Epithelial cell of prostate (primary cell): Measurements from ENCODE around the gene PGBD5.

Experiments
- DNase-seq: peaks from one replicate; pipeline ENCODE4 v3.0.0-alpha.2; 2011; ENCODE audit warnings: low read depth, low spot score
- H3K27ac ChIP-seq: fragments of 450-650 bp; 2 replicates; pipeline ENCODE4 v1.5.1; 2017; ENCODE audit warnings: mild to moderate bottlenecking

Gene PGBD5

DNA sequence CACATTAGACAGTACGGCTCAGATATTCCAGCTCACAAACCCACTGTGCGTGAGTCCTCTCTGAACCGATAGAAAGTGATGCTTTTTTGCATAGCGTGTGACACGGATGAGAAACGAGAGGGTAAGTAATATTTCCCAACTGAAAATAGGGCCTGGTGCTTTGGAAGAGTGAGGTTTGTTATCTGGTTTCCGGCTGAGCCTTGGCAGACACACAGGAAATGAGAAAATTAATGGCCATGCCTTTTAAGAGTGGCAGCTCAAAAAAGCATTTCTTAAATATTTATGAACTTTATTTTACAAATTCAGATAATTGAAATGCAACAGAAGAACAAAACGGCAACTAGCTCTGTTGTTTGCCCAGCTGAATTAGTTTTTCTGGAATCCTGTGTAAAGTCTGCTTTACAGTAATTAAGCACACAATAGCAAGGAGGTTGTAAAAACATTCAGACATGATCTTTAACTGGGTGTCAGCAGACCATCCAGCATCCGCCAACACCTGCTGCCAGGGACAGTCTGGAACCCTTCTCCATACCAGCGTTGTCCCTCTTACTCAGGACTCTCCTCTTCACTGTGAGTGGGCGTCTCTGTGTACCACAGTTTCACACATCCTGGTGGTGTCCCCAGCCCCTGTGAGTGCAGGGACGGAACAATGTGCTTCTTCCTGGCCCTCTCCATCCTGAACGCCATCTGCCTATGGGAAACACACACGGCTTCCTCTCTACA, 155.4 kb downstream of the PGBD5 start:
- no peak for DNase-seq
- H3K27ac ChIP-seq: no peak overlapping the region

- DNase-seq: no peak
- no peak overlapping the region for H3K27ac ChIP-seq
Observed at GRCh38 chr1:230270185-230270558, 156.0 kb downstream of the PGBD5 start.

- no peak overlapping the region for H3K27ac ChIP-seq
- no peak for DNase-seq
Observed at GRCh38 chr1:230268371-230269170, 157.6 kb downstream of the PGBD5 start.

GRCh38 chr1:230267338-230268065, 158.6 kb downstream of the PGBD5 start:
- no peak overlapping the region for H3K27ac ChIP-seq
- DNase-seq: no peak

DNA sequence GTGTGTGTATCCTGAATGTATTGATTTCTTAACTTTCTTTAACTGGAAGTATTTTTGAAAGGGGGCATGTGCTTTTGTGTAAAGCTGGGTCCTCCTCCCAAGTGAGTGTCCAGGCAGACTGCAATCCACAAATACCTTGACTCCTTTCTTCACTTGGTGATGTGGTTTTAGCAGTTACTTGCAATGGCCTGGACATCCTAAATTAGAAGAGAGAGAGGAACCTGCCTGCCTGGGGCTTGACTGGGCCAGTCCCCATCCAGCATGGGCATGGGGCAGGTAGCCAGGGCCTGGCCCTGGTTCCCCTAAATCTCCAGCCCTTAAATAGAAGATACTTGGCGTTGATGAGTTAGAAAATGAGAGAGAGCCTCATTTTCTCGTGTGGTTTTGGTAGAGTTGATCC, 159.7 kb downstream of the PGBD5 start:
- H3K27ac ChIP-seq: no peak overlapping the region
- DNase-seq: no peak

GRCh38 chr1:230265200-230266115, 160.7 kb downstream of the PGBD5 start:
- no peak for DNase-seq
- H3K27ac ChIP-seq: no peak overlapping the region
